Spleen (tissue), 7 donors: ENCODE data around the gene PANK4.

Experiments
- CTCF ChIP-seq, 11 experiments: fragments of 200-600 bp in 7 of 11; fragments of 450-650 bp in 4 of 11; sonication (generic) in 4 of 11; IDR thresholded peaks in 8 of 11; conservative IDR thresholded peaks in 3 of 11; 1 replicate in 7 of 11; 2 replicates in 4 of 11; pipeline versions ENCODE4 v1.4.0 to v1.8.0; 2016 to 2021; ENCODE audit warnings: antibody characterized with exemption in 11 of 11, inconsistent platforms in 4 of 11, mild to moderate bottlenecking in 1 of 11
- POLR2AphosphoS5 ChIP-seq, 3 donors: sonication (generic); formaldehyde crosslinking; IDR thresholded peaks; one replicate each; pipeline ENCODE4 v1.5.1; 2017; ENCODE audit warnings: antibody characterized with exemption in 3 of 3
- donor health status: DM: no; HTN: no; CAD: no; lungs with moderate emphysema.
- donor health status: DM: no; HTN: no; CAD: no.
- donor health status: DM: no; HTN: no; CAD: no.

DNA sequence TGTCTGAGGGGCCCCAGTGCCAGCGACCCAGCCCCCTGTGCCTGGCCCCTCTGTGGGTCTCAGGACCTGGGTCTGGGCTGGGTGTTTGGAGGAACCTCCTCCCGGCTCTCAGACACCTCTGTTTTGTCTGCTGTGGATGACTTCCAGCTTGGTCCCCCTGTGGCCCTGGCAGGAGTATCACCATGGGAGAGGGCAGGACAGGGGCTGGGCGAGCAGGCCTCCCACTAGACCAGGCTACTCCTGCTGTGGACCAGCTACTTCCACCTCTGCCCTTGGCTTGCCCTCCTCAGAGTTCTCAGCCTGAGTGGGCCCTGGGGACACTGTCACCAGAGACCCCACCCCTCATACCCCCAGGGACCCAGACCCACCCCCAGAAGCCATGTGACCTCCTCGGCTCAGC is 28.5 kb downstream of the PANK4 start:
- TF ChIP-seq CTCF (IDR thresholded peaks at IDR 0.05 in 8 of 11, conservative IDR thresholded peaks at IDR 0.05 in 3 of 11) = no peak
- TF ChIP-seq POLR2AphosphoS5 (IDR thresholded peaks at IDR 0.05) = no peak
